Uterus (tissue), 4 donors: ENCODE data around the gene DIRAS3. TPM values are rescaled to one million over a fixed set of nuclear protein-coding genes. Genes with fewer than 3 reads are reported as not detected.

Experiments
- DNase-seq, 2 donors: peaks; one replicate each; pipeline ENCODE4 v3.0.0-alpha.2; 2019 to 2020
- H3K27ac ChIP-seq, 2 donors: fragments of 200-600 bp; sonication (generic); 1 replicate in 1 of 2; 2 replicates in 1 of 2; pipeline ENCODE4 v1.5.1; 2016 to 2018
- H3K27me3 ChIP-seq, 2 donors: fragments of 200-600 bp; sonication (generic); one replicate each; pipeline ENCODE4 v1.5.1; 2018 to 2019; ENCODE audit warnings: control low read depth in 1 of 2
- H3K36me3 ChIP-seq, 2 donors: fragments of 200-600 bp; sonication (generic); one replicate each; pipeline ENCODE4 v1.5.1; 2019; ENCODE audit warnings: control low read depth in 1 of 2
- H3K4me1 ChIP-seq, 2 donors: fragments of 200-600 bp; sonication (generic); one replicate each; pipeline ENCODE4 v1.5.1; 2018 to 2019; ENCODE audit warnings: control low read depth in 1 of 2
- H3K4me3 ChIP-seq, 2 donors: fragments of 200-600 bp; sonication (generic); 1 replicate in 1 of 2; 2 replicates in 1 of 2; pipeline ENCODE4 v1.5.1; 2018 to 2019; ENCODE audit warnings: mild to moderate bottlenecking in 1 of 2
- H3K9me3 ChIP-seq, 2 donors: fragments of 200-600 bp; sonication (generic); one replicate each; pipeline ENCODE4 v1.5.1; 2019; ENCODE audit warnings: control low read depth in 1 of 2
- CTCF ChIP-seq, 4 experiments: fragments of 200-600 bp in 2 of 4; fragments of 450-650 bp in 2 of 4; sonication (generic) in 2 of 4; IDR thresholded peaks; one replicate each; pipeline ENCODE4 v1.5.1; 2016 to 2019; ENCODE audit warnings: antibody characterized with exemption in 4 of 4, mild to moderate bottlenecking in 2 of 4, moderate library complexity in 1 of 4
- POLR2A ChIP-seq, 2 donors: fragments of 450-650 bp; IDR thresholded peaks; one replicate each; pipeline ENCODE4 v1.6.1; 2016; ENCODE audit warnings: antibody characterized with exemption in 2 of 2, mild to moderate bottlenecking in 1 of 2, moderate library complexity in 1 of 2
- intact Hi-C: fragments of 100-400 bp; cut with DNase I; formaldehyde crosslinking; loops from one replicate; pipeline ENCODE4 v1.15.1; 2023; ENCODE audit warnings: low total_unique reads
- total RNA-seq, 4 donors: library from RNA; depleted of rRNA in 3 of 4; stranded (reverse); fragments of >200 nt in 3 of 4; gene quantifications; one replicate each; pipeline versions ENCODE4 v1.1.0 to v1.2.4, GENCODE V29; 2014 to 2023
- donor health status: DM: yes; HTN: yes; CAD: no.

The DIRAS3 gene
- total RNA-seq, 4 donors from 2014 or later: 0.26 to 7.4 (median 3.7) TPM; not detected in 1

GRCh38 chr1:67997746-67998145 lies 52.7 kb downstream of the DIRAS3 start:
- Histone ChIP-seq H3K4me3 (no peak overlapping the region), H3K27me3 (no peaks in the 10 kb centered on the region), H3K27ac (no peak overlapping the region), H3K9me3 (peaks cover 0 to 9% of the 10 kb centered on the region in 2 donors), H3K4me1 (no peaks in the 10 kb centered on the region), H3K36me3 (no peaks in the 10 kb centered on the region)
- TF ChIP-seq POLR2A (IDR thresholded peaks at IDR 0.05): no peak
- TF ChIP-seq CTCF (IDR thresholded peaks at IDR 0.05): no peak
- intact Hi-C loops: no loop called here
- no peak for DNase-seq

Other genes starting within 250 kb of the DIRAS3 start
- gene GNG12, start 217.2 kb downstream of the DIRAS3 start, total RNA-seq: 100 to 1,000 TPM in 3 of 4 donors, 10 to 100 TPM in 1; 45.3 to 179 (median 120) TPM
- gene WLS, start 181.9 kb upstream of the DIRAS3 start, total RNA-seq: 100 to 1,000 TPM in 2 of 4 donors, 10 to 100 TPM in 2; 44.1 to 160 (median 76.8) TPM